Astrocyte (in vitro differentiated cells and primary cell): Measurements from ENCODE around the gene RAD54L.

Source experiments
- CTCF ChIP-seq: IDR thresholded peaks from 2 replicates; pipeline ENCODE4 v1.5.1; 2011; ENCODE audit warnings: low read depth, mild to moderate bottlenecking, inconsistent platforms, low read length, moderate library complexity; ENCODE audit not compliant: insufficient read depth
- EZH2 ChIP-seq: IDR thresholded peaks from 2 replicates; pipeline ENCODE4 v1.6.1; 2012; ENCODE audit warnings: mild to moderate bottlenecking, low read length, inconsistent platforms; ENCODE audit not compliant: insufficient read depth

DNA sequence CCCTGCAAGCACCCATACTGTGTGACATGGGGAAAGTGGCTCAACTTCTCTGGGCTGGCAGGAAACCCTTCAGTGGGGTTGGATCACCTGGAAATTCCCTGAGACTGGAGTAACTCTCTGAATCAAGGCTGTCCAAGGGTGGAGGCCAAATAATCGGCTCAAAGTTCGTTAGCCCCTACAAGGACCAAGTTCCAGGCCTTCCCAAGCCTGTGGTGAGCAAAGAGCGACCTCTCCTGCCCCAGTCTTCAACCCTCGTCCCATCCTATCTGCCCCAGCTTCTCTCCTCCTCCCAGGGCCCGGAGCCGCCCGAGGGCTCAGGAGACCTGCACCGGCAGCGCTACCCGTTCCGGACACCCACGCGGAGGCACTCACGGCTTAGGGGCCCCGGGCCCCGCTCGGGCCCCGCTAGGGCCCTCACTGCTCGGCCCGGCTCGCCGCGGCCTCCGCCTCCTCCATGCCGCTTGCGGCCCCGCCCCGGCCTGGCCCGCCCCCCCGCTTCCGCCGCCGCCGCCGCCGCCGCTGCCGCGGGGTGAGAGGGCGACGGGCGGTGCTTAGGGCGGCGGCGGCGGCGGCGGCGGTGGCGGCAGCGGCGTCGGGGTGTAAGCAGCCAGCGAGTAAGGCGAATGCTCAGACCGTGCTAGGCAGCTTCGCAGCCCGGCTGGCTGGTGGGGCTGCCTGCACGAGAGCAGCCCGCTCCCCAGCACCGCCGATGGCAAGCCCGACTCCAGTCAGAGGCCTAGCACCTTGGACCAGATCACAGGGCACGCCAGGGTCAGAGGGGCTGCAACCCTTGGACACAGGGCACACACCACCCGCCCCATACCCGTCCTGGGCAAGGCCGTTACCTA lies 49.4 kb upstream of the RAD54L start, which contains the start of gene POMGNT1:
- no peak for TF ChIP-seq CTCF
- TF ChIP-seq EZH2, result no peak
